Spinal cord (tissue), 10 donors: ENCODE results near the gene F7. TPM values are rescaled to one million over a fixed set of nuclear protein-coding genes. Genes with fewer than 3 reads are reported as not detected.
A peak's percentile ranks its signal among the peaks of the same experiment; 100 is the strongest.

ENCODE experiments used
- DNase-seq, 6 donors: peaks; one replicate each; pipeline versions ENCODE4 v3.0.0 to v3.0.0-alpha.2; 2013 to 2015; ENCODE audit warnings: low spot score in 6 of 6, low read depth in 4 of 6
- H3K27ac ChIP-seq: one replicate; pipeline ENCODE4 v1.5.1; 2013; ENCODE audit warnings: low read depth, low read length, control low read depth
- H3K27me3 ChIP-seq: one replicate; pipeline ENCODE4 v1.6.1; 2013; ENCODE audit warnings: low read length; ENCODE audit not compliant: control insufficient read depth, insufficient read depth
- H3K36me3 ChIP-seq: one replicate; pipeline ENCODE4 v1.6.1; 2013; ENCODE audit warnings: low read length; ENCODE audit not compliant: control insufficient read depth, insufficient read depth
- H3K4me1 ChIP-seq: one replicate; pipeline ENCODE4 v1.6.1; 2013; ENCODE audit warnings: low read length; ENCODE audit not compliant: control insufficient read depth, insufficient read depth
- H3K4me3 ChIP-seq: one replicate; pipeline ENCODE4 v1.5.1; 2013; ENCODE audit warnings: low read depth, low read length, control low read depth
- H3K9me3 ChIP-seq: one replicate; pipeline ENCODE4 v1.6.1; 2013; ENCODE audit warnings: low read length; ENCODE audit not compliant: control insufficient read depth, insufficient read depth
- WGBS: methylation state at CpG from one replicate; pipeline ENCODE4 v1.1.5; 2013; ENCODE audit warnings: missing lambda C conversion rate; ENCODE audit not compliant: insufficient coverage; 5-methylcytosine and 5-hydroxymethylcytosine counted together
- polyA plus RNA-seq, 2 donors: library from polyadenylated mRNA; unstranded; fragments of 120-200 nt; gene quantifications; one replicate each; pipeline ENCODE4 v1.2.1, GENCODE V29; 2013; ENCODE audit not compliant: insufficient read length in 2 of 2
- total RNA-seq, 2 donors: library from RNA; depleted of rRNA in 1 of 2; stranded (reverse); fragments of 120-200 nt in 1 of 2; fragments of >200 nt in 1 of 2; gene quantifications; one replicate each; pipeline versions ENCODE4 v1.2.3 to v1.2.4, GENCODE V29; 2013 to 2014
- donor health status: healthy.

F7 gene
- total and polyA plus RNA-seq, 4 donors, result 0.40 to 3.3 (median 2.4) TPM

- peaks cover 2% of the 10 kb centered on the region for H3K36me3 ChIP-seq
- H3K27ac ChIP-seq, result no peak overlapping the region
- no peaks in the 10 kb centered on the region for H3K27me3 ChIP-seq
- WGBS, result 93% methylated on average over 18 of the region's 19 CpGs
- H3K4me1 ChIP-seq, result peaks cover 11% of the 10 kb centered on the region
- no peaks in the 10 kb centered on the region for H3K9me3 ChIP-seq
- no peak for DNase-seq
- H3K4me3 ChIP-seq, result no peak overlapping the region
These were observed 14.9 kb downstream of the F7 start for GRCh38 chr13:113120300-113121182.

GRCh38 chr13:113121183-113121927, 15.8 kb downstream of the F7 start:
- no peak overlapping the region for H3K27ac ChIP-seq
- WGBS, result 96% methylated on average over 24 of the region's 24 CpGs
- H3K4me1 ChIP-seq, result peaks cover 11% of the 10 kb centered on the region
- no peak for DNase-seq
- H3K4me3 ChIP-seq, result no peak overlapping the region
- no peaks in the 10 kb centered on the region for H3K9me3 ChIP-seq
- peaks cover 2% of the 10 kb centered on the region for H3K36me3 ChIP-seq
- H3K27me3 ChIP-seq, result no peaks in the 10 kb centered on the region

GRCh38 chr13:113121928-113122471, 16.4 kb downstream of the F7 start:
- Histone ChIP-seq H3K9me3 (no peaks in the 10 kb centered on the region), H3K36me3 (peaks cover 2% of the 10 kb centered on the region), H3K27ac (no peak overlapping the region), H3K27me3 (no peaks in the 10 kb centered on the region), H3K4me3 (no peak overlapping the region), H3K4me1 (peaks cover 11% of the 10 kb centered on the region)
- 90% methylated on average over 8 of the region's 16 CpGs for WGBS
- DNase-seq, result no peak

DNA sequence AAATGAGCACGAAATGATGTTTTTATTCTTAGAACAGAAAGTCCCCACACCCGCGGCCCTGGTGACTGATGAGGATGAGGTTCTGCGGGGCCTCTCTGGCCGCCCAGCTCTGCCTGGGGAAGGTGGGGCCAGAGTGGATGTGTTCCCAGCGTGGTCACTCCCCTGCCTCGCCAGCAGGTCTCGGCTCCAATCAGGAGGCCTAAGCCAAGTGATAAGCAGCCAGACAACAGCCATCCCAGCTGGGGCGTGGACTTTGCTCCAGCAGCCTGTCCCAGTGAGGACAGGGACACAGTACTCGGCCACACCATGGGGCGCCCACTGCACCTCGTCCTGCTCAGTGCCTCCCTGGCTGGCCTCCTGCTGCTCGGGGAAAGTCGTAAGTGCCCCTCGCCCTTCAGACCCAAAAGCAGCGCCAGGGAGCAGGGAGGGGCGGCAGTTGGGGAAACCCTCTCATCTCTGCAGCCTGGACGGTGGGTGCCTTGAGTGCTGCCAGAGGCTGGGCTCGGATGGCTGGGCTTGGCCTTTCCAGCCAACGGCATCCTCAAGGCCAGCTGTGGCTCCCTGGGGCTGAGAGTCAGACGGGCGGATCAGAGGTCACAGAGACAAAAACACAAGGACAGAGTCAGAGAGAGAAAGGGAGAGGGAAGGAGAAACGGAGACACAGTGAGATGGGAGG, 17.1 kb downstream of the F7 start, which contains the start of gene F10:
TSS of gene F10 (plus strand) at position 250 of the 676 bp plus-strand sequence. CDS start at position 307, 57 bp downstream.
- H3K4me3 ChIP-seq, result no peak within 1 kb of the TSS
- 30% methylated on average over 22 of the region's 23 CpGs for WGBS
- no peaks in the 10 kb centered on the region for H3K9me3 ChIP-seq
- peak in 1 of 6 donors; percentile 40 for DNase-seq
- peaks cover 11% of the 10 kb centered on the region for H3K4me1 ChIP-seq
- no peaks in the 10 kb centered on the region for H3K27me3 ChIP-seq
- H3K27ac ChIP-seq, result peak within 1 kb of the TSS; percentile 27
- H3K36me3 ChIP-seq, result peaks cover 2% of the 10 kb centered on the region

- H3K27ac ChIP-seq, result no peak overlapping the region
- WGBS, result 78% methylated on average over 21 of the region's 29 CpGs
These were observed 17.9 kb downstream of the F7 start for GRCh38 chr13:113123226-113124201.

DNA sequence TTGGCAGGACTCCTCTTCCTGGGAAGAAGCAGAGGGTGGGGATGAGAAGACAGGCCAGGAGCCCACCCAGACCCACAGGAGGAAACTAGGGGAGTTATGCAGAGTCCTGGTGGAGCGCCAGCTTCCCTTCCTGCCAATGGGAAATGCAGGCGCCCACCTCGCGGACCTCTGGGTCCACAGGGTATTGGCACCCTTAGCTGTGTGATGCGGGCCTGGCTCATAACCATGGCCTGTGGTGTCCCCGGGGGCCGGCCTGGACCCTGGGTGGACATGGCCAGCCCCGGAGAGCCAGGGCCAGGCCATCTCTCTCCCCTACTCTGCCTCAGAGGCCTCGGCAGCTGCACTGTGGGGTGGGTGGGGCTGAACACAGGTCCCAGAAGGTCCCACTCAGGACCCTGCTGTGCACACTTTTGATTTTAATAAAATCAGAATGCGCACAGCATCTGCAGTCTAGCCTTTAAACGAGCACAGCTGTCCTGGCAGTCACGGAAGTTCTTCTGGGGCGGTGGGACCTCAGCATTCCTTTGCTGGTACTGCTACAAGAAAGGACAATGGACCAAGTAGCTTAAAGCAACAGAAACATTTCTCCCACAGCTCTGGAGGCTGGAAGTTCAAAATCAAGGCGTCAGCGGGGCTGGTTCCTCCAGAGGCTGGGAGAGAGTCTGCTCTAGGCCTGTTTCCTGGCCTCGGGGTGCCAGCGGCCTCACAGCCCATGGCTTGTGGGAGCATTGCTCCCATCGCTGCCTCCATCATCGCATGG, 18.8 kb downstream of the F7 start:
- Histone ChIP-seq H3K4me1 (peaks cover 12% of the 10 kb centered on the region), H3K9me3 (no peaks in the 10 kb centered on the region), H3K4me3 (no peak overlapping the region), H3K36me3 (no peaks in the 10 kb centered on the region), H3K27me3 (peaks cover 2% of the 10 kb centered on the region), H3K27ac (no peak overlapping the region)
- 94% methylated on average over 18 of the region's 19 CpGs for WGBS
- no peak for DNase-seq

More at GRCh38 chr13:113123226-113124201, 17.9 kb downstream of the F7 start:
- Histone ChIP-seq H3K9me3 (no peaks in the 10 kb centered on the region), H3K4me3 (no peak overlapping the region), H3K4me1 (peaks cover 11% of the 10 kb centered on the region), H3K36me3 (no peaks in the 10 kb centered on the region), H3K27me3 (no peaks in the 10 kb centered on the region)
- DNase-seq, result no peak

DNA sequence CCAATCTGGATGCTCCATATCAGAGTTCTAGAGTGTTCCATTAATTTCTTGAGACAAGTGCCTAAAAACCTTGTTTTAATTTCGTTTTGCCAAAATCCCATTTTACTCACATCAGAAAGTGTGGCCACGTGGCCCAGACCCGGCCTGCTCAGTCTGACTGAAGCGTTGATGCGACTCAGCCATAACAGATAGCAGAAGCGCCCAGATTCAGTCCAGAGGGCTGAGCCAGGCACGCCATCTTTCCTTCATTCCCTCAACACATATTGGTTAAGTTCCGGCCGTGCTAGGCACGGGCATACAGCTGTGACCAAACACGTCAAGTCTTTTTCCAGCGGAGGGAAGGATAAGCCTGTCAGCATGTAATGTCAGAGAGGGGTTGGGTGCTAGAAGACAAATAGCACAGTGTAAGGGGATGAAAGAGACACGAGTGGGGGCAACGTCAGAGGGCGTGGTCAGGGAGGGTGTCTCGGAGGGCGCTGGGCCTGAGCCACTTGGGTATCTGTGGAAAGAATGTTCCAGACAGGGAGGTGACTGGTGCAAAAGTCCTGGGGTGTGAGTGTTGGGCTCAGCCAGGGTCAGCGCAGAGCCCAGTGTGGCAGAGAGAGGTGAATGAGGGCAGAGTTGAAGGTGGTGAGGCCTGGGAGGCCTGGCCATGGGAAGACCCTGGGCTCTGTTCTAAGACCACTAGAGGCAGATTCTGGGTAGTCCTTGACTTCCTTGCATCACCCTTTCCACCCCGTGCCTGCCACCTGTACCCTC, 20.1 kb downstream of the F7 start:
- no peak overlapping the region for H3K27ac ChIP-seq
- H3K4me1 ChIP-seq, result peaks cover 22% of the 10 kb centered on the region
- no peaks in the 10 kb centered on the region for H3K9me3 ChIP-seq
- peaks cover 6% of the 10 kb centered on the region for H3K27me3 ChIP-seq
- no peak for DNase-seq
- no peaks in the 10 kb centered on the region for H3K36me3 ChIP-seq
- 88% methylated on average over 18 of the region's 19 CpGs for WGBS
- H3K4me3 ChIP-seq, result no peak overlapping the region
